Fibroblast of villous mesenchyme (primary cell): ENCODE results near the gene ALDH4A1. TPM values are rescaled to one million over a fixed set of nuclear protein-coding genes. Genes with fewer than 3 reads are reported as not detected.

Experiments
- DNase-seq: peaks from one replicate; pipeline ENCODE4 v3.0.0-alpha.2; 2010; ENCODE audit warnings: low read depth
- H3K4me3 ChIP-seq: 2 replicates; pipeline ENCODE4 v1.5.1; 2011; ENCODE audit warnings: low read depth, mild to moderate bottlenecking, low read length
- total RNA-seq: library from RNA; depleted of rRNA; stranded (reverse); fragments of >200 nt; gene quantifications from 2 replicates; pipeline ENCODE4 v1.2.3, GENCODE V29; 2012
- TF ChIP-seq, protein P1 (sequence below): IDR thresholded peaks from 2 replicates; pipeline ENCODE4 v1.5.1; 2012; ENCODE audit warnings: low read depth, mild to moderate bottlenecking, low read length; ENCODE audit not compliant: insufficient read depth

ALDH4A1 gene
- total RNA-seq, 1 donor = 13.0 TPM

DNA sequence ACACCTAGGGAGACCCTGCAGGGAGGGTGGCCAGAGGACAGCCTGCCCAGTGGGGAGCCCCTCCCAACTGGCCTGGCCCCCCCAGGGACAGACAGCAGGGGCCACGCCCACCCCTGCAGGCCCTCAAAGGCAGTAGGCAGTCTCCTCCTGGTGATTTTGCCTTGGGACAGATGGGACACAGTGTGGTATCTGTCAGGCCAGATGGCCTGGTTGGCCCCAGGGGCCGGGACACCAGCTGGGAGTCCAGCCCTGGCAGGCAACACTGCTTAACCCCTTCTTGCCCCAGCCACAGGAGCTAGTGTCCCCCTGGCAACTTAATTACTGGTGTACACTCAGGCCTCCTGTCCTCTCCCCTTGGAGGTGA lies 36.3 kb upstream of the ALDH4A1 start:
- TF ChIP-seq, protein P1, sequence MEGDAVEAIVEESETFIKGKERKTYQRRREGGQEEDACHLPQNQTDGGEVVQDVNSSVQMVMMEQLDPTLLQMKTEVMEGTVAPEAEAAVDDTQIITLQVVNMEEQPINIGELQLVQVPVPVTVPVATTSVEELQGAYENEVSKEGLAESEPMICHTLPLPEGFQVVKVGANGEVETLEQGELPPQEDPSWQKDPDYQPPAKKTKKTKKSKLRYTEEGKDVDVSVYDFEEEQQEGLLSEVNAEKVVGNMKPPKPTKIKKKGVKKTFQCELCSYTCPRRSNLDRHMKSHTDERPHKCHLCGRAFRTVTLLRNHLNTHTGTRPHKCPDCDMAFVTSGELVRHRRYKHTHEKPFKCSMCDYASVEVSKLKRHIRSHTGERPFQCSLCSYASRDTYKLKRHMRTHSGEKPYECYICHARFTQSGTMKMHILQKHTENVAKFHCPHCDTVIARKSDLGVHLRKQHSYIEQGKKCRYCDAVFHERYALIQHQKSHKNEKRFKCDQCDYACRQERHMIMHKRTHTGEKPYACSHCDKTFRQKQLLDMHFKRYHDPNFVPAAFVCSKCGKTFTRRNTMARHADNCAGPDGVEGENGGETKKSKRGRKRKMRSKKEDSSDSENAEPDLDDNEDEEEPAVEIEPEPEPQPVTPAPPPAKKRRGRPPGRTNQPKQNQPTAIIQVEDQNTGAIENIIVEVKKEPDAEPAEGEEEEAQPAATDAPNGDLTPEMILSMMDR = no peak
- no peak for DNase-seq
- H3K4me3 ChIP-seq = no peak overlapping the region

DNA sequence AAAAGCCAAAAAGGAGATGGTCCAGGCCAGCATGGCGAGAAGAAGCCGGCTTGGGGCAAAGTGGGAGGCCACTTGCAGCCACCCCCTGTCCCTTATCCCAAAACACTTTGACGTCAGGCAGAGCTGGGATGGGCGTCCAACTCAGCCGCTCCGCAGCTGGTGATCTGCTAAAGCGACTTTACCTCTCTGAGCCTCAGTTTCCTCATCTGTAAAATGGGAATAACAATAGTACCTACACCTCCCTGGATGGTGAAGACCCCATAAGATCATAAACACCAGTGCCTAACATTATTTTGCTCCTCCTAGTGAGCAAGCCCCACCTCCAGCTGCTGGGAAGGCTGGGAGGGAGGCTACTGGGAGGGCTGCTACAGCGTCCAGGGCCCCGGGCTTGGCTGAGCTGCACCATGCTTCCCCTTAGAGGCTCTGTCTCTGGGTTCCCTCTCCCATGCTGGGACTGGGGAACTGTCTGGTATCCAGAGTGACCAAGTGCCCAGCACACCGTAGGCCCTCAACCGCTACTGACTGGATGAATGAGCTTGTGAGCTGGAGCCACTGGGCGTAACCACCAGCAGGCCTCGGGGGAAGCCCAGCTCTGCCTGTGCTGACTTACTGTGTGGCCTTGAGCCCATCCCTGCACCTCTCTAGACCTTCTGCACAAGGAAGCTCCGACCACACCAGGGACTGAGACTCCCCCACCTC lies 35.8 kb upstream of the ALDH4A1 start:
- TF ChIP-seq, protein P1 = no peak
- DNase-seq = no peak
- no peak overlapping the region for H3K4me3 ChIP-seq

DNA sequence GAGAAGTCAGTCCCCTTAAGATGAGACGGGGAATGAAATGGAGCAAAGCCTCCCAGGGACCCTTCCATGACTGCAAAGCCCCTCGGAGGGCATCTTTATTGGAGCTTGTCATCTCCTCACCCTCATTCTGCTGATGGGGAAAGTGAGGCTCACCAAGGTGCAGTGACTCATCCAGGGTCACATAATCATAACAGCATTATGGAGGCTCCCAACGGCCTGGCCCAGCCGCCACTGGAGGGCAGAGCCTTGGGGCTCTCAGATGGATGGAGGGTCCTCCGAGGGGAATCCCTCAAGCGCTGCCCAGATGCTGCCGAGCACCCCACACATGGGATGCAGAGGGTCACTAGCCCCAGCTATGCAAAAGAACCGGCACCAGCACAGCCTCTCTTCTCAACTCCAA lies 35.2 kb upstream of the ALDH4A1 start:
- no peak for DNase-seq
- no peak overlapping the region for H3K4me3 ChIP-seq
- TF ChIP-seq, protein P1 = no peak

DNA sequence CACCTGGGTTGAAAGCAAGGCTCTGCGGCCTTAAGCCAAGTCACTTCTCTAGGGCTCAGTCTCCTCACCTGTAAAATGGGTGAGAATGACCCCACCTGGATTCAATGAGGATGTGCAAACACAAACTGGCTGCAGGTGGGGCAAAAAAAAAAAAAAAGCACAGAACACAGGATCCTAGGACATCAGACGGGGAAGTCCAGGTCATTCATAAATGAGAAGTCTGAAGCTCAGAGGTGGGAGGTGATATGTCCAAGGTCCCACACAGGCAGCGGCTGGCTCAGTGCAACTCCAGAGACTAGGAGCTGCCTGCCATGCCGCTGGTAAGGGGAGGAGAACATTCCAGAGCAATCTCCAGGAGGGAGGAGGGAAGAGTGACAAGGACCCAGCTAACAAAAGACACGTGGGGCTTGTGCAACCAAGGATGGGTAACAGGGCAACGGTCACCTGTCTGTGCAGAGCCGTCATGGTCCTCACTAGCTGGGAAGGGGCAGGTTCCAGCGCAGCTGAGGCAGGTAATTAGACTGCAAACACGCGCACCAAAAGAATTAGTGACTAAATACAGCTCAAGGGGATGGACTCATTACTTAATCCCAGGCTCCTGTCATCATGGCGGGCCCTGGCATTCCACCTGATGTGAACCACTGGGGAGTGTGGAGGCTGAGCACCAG lies 34.6 kb upstream of the ALDH4A1 start:
- no peak overlapping the region for H3K4me3 ChIP-seq
- TF ChIP-seq, protein P1 = no peak
- DNase-seq = no peak

DNA sequence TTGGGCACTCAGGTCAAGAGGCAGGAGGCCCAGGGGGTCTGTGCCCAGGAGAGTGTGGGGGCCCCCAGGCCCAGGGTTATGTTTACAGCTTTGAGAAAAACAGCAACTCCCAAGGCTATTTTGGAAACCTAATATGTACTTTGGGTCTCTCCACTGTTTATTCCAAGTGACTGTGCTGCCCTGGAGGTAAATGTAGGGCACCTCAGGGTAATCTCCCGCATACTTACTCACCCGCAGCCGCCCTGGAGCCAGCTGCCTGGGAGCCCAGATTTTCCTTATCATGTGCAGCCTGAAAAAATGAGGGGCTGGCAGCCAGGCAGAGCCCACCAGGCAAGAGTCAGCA lies 34.1 kb upstream of the ALDH4A1 start:
- TF ChIP-seq, protein P1 = no peak
- H3K4me3 ChIP-seq = no peak overlapping the region
- no peak for DNase-seq

DNA sequence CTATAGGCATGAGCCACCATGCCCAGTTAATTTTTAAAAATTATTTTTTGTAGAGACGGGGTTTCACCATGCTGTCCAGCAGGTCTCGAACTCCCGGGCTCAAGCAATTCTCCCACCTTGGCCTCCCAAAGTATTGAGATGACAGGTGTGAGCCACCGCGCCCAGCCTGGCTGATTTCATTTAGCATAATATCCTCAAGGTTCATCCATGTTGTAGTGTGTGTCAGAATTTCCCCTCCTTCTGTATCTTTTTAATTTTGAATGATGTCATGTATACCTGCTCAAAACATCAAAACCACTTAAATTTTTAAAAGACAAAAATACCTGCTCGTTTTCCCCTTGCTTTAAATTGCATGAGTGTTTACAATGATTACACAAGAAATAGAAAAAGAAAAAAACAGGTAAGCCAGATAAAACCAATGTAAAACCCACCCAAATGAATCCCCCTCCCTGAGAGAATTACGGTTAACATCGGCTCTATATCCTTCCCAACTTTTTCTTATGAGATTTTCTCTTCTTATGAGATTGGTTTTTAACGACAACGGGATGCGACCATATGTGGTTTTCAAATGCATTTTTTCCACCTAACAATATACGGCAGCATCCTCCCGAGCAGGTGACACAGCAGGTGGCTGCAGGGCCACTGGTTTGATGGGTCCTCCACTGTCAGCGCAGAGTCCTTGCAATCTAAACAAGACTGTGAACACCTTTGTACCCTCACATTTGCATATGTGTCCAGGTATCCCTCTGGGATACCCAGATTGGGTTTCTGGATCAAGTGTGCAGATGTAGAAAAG lies 32.0 kb upstream of the ALDH4A1 start:
- TF ChIP-seq, protein P1 = no peak
- H3K4me3 ChIP-seq = no peak overlapping the region
- no peak for DNase-seq
